ENCODE data around the gene RHOJ.

DNA sequence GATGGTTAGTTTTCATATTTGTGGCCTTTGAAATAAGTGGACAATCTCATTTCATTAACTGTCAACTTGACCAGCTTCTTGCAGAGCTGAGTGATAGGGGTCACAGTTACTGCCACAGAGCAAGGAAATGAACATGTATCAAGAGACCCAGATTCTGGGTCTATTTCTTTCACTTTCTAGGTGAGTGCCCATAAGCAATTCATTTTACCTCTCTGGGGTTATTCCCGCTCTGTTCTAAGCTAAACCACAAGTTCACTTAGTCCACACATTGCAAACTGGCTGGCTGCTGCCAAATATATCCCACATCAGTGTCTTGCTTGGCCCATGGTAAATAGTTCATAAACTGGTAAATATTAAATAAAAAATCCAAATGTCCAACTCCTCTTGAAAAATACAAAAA lies 84.6 kb downstream of the RHOJ start:
- no peak for TF ChIP-seq POLR2A (IDR thresholded peaks at IDR 0.05)
- TF ChIP-seq, protein P1, sequence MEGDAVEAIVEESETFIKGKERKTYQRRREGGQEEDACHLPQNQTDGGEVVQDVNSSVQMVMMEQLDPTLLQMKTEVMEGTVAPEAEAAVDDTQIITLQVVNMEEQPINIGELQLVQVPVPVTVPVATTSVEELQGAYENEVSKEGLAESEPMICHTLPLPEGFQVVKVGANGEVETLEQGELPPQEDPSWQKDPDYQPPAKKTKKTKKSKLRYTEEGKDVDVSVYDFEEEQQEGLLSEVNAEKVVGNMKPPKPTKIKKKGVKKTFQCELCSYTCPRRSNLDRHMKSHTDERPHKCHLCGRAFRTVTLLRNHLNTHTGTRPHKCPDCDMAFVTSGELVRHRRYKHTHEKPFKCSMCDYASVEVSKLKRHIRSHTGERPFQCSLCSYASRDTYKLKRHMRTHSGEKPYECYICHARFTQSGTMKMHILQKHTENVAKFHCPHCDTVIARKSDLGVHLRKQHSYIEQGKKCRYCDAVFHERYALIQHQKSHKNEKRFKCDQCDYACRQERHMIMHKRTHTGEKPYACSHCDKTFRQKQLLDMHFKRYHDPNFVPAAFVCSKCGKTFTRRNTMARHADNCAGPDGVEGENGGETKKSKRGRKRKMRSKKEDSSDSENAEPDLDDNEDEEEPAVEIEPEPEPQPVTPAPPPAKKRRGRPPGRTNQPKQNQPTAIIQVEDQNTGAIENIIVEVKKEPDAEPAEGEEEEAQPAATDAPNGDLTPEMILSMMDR (IDR thresholded peaks at IDR 0.05) = no peak

Measured in esophagus squamous epithelium (tissue), 4 donors.